GM13976 (cell line): ENCODE measurements around the gene POLR1A.

Source experiments
- DNase-seq: peaks from one replicate; pipeline ENCODE4 v3.0.0; 2012; ENCODE audit warnings: low spot score
- CTCF ChIP-seq: IDR thresholded peaks from 2 replicates; pipeline ENCODE4 v1.5.1; 2012; ENCODE audit warnings: borderline replicate concordance, mild to moderate bottlenecking; ENCODE audit not compliant: insufficient read depth; ENCODE audit errors: extremely low read depth, missing control alignments, control extremely low read depth
- in situ Hi-C: fragments of 300-500 bp; cut with MboI; formaldehyde crosslinking; loops from one replicate; pipeline ENCODE4 v1.12.0; 2022; ENCODE audit warnings: low sequenced_read_pairs, mixed read lengths, inconsistent platforms; ENCODE audit not compliant: unreplicated experiment

Gene POLR1A

GRCh38 chr2:86000131-86000937 lies 105.4 kb downstream of the POLR1A start:
- TF ChIP-seq CTCF, result no peak
- in situ Hi-C loops, result no loop called here
- no peak for DNase-seq

GRCh38 chr2:85999061-85999831 lies 106.4 kb downstream of the POLR1A start:
- in situ Hi-C loops, result no loop called here
- DNase-seq, result peak; percentile 74

GRCh38 chr2:85998071-85998991 lies 107.4 kb downstream of the POLR1A start:
- no peak for TF ChIP-seq CTCF
- no peak for DNase-seq
- in situ Hi-C loops, result no loop called here

More at GRCh38 chr2:85999061-85999831, 106.4 kb downstream of the POLR1A start:
- TF ChIP-seq CTCF, result no peak

GRCh38 chr2:85997017-85997970 lies 108.4 kb downstream of the POLR1A start:
- DNase-seq, result no peak
- no peak for TF ChIP-seq CTCF
- in situ Hi-C loops, result no loop called here

GRCh38 chr2:85996591-85996990 lies 109.1 kb downstream of the POLR1A start:
- TF ChIP-seq CTCF, result no peak
- DNase-seq, result no peak
- in situ Hi-C loops, result no loop called here
